NOMO-1 (cell line): Measurements from ENCODE around the gene DACT3.

ENCODE experiments used
- DNase-seq, 2 experiments: peaks; one replicate each; lab custom pipeline; 2025; ENCODE audit not compliant: unreplicated experiment in 2 of 2; lab: John Stamatoyannopoulos, UW

The DACT3 gene

DNA sequence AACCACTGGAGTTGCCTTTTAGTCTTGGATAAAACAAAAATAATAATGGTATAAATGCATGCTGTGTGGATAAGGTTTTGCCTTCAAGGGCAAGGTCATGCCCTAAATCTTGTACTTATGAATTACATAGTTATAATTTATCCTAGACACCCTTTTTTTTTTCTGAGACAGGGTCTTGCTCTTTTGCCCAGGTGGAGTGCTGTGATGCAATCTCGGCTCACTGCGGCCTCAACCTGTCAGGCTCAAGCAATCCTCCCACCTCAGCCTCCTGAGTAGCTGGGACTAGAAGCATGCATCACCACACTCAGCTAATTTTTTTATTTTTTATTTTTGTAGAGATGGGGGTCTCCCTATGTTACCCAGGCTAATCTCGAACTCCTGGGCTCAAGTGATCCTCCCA, 7.7 kb upstream of the DACT3 start:
- no peak for DNase-seq

DNA sequence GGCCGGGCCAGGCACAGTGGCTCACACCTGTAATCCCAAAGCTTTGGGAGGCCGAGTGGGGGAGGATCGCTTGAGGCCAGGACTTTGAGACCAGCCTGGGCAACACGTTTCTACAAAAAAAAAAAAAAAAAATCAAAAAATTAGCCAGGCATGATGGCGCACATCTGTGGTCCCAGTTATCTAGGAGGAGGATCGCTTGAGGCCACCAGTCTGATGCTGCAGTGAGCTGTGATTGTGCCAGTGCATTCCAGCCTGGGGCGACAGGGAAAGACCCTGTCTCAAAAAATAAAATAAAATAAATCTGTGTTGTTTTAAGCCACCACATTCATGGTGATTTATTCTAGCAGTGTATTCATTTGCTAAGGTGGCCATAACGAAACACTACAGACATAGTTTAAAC, 4.1 kb upstream of the DACT3 start:
- no peak for DNase-seq

DNA sequence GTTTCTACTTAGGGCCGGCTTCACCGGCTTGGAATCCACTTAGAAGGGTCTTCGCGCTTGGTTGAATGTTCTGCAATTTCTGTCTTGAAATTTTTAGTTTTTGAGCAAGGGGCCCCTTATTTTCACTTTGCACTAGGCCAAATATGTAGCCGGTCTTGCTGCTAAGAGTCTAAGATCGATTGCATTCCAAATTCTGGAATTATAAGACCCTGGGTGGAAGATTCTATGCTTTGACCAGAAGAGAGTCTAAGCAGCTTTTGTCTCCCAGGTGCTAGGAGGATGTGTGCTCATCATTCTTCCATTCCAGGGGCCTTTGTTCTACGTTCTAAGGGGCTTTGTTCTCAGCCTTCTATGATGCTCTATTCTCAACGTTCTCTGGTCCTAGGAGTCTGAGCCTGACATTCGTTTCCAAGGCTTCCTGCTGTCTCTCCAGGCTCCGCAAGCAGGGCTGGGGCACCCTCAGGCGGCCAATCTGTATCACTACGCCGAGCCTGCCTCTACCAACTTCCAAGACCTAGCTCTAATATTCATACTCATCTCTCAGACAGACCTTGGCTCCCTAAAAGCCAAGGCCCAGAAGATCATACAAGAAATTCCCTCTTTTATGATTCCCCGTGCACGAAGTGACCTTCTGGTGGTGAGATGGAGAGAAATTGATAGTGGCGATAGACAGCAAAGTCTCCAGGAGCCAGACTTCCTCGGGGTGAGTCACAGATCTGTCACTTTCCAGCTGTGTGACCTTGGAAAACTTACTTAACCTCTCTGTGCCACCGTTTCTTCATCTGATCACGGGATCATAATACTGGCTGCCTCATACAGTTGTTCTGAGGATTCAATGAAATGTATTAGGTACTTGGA, 982 bp upstream of the DACT3 start:
- DNase-seq, result peak; percentile 73 to 89

DNA sequence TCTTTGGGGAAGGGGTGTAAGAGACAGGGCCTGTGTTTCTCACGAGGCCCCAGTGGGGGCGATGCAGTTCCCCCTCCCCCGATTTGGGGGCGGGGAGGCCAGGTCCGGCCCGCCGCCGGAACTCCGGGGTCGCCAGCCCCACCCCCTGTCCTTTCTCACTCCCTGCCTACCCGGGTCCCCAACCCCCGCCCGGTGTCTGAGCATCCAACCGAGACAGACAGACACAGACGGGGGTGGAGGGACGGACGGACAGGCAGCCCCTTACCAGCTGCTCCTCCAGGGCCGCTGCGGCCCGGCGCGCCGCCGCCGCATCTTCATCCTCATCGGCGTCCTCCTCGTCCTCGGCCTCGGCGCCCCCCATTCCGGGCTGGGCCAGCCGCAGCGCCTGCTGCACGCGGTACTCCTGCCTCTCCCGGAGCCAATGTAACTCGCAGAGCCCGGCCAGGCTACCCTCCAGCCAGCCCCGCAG, 397 bp downstream of the DACT3 start:
- DNase-seq, result no peak

DNA sequence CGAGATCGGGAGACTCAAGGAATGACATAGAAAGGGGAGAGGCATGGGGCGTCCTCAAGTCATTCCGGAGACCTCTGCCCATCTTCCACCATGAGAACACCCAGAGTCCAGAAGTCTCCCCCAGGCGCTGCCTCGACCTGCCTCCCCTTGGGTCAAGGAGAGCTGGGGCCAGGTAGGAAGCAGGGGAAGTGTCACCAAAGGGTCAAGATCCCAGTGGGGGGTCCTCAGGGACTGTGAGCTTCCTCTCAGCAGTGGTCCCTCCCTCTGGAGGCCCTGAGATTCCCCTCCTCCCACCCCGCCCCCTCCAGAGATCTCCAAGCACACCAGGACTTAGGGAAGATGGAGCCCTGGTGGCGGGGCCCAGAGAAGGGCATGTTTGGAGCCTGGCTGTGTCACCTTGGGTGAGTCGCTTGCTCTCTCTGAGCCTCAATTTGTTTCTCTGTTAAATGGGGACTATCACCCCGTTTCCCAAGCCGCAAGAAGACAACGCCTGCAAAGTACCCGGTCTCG, 919 bp downstream of the DACT3 start:
- no peak for DNase-seq

DNA sequence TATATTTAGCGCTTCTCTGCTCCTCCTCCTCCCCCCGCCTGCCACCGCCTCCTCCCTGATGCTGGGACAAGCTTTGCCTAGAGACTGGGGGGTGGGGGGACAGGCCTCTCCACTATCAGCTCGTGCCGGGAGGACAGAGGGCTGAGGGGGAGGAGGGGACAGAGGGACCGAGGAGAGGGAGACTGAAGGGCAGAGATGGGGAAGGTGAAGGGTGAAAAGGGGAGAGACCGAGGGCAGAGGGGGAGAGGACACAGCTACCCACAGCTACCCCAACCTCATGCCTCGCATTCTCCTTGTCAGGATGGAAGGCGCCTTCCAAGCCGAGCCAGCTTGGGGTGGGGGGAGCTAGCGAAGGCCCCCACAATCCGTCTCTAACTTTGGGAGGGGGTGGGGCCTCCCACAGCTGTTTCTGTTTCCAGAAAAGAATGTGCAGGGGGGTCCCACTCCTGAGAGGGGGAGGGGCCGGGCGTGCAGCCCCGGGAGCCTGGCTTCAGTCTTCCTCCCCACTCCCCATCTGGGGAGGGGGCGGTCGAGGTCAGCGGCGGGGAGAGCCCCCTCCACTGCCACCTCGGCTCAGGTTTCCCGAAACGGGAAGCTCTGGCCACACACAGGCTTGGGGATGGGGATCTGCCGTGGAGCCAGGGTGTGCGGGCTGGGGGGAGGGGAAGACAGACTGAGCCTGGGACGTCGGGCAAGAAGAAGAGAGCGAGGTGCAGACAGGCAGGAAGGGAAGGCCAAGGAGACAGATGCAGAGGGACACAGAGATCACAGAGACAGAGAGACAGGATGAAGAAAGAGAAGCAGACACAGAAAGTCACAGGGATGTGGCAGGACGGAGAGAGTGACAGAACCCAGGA, 1.6 kb downstream of the DACT3 start:
- DNase-seq, result no peak

DNA sequence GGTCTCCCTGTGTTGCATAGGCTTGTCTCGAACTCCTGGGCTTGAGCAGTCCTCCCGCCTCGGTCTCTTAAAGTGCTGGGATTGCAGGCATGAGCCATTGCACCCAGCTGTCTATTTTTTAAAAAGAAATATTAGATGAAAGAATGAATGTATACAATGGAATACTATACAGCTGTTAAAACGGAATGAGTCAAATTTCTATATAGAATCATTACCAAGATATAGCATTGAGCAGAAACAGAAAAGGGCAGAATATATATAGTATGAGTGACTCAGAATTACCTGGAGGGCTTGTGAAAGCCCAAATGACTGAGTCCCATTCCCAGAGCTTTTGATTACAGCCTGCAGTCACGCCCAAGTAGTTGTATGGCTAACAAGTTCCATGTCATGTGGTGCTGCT, 4.4 kb downstream of the DACT3 start:
- DNase-seq, result no peak

DNA sequence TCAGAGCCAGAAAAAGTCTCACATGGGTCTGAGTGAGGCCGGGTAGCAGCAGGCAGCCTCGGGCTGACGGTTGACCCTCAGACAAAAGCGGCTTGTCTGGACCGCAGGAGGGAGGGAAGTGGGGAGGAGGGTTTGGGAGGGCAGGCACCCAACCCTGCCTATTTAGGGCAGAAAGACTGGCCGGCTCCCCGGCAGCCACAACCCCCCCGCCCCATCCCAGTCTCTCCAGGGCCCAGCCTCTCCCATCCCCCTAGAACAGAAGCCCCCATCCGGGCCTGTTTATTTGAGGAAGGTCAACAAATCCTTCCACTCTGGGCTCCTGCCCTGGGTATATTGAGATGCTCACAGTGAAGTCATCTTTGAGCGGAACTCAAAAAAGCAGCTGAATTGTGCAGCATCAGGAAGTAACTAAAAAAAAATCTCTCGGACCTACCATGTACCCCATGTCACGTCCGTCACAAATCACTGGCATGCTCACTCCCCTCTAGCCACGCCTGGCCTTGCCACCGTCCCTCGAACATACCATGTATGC, 6.3 kb downstream of the DACT3 start:
- peak in 1 of 2 experiments; percentile 35 for DNase-seq

DNA sequence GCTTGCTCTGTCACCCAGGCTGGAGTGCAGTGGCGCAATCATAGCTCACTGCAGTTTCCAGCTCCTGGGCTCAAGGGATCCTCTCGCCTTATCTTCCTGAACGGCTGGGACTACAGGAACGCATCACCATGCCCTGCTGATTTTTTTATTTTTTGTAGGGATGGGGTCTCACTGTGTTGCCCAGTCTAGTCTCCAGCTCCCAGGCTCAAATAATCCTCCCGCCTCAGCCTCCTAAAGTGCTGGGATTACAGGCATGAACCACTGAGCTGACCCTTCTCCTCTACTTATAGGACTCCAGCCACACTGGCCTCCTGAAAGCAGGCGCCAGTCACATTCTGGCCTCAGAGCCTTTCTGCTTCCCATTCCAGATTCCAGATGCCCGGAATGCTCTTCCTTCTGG, 10.5 kb downstream of the DACT3 start:
- DNase-seq, result no peak

DNA sequence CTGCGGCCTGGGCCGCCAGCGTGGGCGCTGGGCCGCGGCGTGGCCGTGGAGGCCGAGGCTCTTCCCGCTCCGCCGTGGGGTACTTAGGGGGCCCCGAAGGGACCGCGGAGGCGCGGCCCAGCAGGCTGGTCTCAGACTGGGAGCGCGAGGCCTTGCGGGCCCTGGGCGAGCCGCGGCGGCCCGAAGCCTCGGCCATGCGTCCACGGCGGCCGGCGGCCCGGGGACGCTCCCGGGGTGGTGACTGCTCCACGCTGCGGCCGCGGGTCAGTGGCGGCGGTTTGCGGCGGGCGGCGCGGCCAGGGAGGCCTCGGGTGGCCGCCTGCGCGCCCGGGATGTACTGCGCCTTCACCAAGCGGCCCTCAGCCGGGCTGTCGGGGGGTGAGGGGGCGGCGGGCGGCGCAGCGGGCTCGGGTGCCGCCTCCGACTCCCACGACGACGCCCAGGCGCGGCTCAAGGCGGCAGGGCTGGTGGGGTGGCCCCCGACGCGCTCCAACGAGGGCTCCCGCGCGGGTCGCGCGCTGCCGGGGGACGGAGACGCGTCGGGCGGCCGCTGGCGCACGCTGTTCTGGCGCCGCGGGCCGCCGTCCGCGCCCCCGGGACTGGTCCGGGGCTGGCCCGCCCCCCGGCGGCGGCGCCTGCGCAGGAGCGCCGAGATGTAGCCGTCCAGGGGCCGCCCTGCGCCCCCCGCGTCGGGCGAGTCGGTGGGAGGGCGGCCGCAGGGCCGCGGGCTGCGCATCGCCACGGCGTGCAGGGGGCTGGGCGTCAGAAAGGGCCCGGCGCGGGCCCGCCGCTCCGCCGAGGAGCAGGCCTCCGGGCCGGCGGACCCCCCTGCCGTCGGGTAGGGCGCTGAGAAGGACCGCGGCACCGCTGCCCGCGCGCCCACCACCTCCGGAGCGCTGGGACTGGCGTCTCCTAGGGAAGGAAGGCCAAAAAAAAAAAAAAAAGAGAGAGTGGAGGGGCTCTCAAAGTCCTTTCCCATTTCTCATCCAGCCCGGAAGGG, 11.7 kb downstream of the DACT3 start:
- no peak for DNase-seq

DNA sequence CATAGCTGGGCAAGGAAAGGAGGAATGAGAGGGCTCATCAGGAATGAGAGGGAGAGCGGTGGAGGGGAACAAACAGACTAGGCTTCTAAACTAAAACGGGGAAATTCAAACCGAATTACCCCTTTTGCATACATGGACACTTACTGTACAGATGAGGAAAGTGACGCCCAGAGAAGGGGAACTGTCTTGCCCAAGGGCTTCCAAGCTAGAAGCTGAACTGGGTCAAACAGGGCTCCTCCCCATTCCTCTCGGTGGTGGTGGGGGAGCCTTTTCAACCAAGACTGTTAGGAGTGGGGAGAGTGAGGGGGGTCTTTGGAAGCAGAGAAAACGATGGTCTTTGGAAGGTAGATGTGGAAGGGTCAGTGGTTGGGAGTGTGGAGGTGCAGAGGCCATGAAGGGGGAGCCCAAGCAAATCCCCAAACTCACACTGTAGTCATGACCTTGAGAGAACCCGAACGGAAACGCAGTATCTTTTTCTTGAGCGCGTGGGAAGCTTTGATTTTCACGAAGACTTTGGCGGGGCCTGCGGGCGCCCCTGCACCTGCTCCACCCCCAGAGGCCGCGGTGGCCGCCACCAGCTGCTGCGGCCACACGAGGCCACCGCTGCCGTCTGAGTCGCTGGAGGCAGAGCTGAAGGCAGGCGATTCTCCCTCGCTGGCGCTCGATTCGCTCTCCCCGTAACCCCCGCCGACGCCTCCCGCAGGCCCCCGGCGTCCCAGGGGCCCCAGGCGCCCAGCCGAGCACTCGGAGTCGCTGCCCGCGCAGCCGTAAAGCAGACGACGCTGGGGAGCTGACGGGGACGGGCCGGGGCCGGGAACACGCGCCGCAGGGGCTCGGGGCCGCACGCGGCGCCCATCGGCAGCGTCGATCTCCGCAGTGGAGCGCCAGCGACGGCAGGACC, 12.7 kb downstream of the DACT3 start:
- peak in 1 of 2 experiments; percentile 40 for DNase-seq

DNA sequence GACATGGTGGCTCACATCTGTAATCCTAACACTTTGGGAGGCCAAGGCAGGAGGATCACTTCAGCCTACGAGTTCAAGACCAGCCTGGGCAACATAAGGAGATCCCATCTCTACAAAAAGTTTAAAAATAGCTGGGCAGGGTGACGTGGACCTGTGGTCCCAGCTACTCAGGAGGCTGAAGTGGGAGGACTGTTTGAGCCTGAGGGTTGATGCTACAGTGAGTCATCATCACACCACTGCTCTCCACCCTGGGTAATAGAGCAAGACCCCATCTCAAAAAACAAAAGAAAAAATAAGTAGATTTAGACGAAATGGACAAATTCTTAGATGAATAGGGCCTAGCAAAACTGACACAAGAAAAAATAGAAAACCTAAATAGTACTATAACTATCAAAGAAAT, 14.6 kb downstream of the DACT3 start:
- DNase-seq, result no peak

DNA sequence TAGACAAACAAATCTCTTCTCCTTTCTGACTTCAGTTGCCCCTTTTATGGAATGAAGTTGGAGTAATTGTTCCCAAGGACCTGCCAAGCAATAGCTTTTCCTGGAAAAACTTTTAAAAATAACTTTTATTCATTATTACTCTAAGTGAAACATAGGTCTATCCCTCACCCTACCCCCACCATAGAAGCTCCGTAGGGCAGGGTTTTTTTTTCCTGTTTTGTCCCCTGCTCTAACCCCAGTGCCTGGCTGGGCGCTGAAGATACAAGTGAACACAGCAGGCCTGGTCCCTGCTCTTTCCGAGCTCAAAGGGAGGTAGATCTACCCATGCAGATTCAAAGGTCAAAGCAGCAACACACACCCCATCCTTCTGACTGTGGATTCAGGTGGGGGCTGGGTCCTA, 16.3 kb downstream of the DACT3 start:
- DNase-seq, result no peak

DNA sequence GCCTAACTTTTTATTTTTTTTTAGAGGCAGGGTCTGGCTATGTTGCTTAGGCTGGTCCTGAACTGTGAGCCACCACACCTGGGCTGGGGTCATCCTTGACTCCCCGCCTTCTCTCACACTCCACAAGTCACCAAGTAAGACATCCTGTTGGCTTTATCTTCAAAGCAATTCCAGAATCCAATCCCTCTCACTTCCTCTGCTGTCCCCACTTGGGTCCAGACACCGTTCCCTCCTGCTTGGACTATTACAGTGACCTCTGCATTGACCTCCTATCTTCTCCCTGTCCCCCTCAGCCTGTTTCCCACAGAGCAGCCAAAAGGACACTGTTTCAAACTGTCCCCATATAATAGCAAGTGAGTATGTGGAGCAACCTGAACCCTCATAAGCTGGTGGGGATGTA, 20.3 kb downstream of the DACT3 start:
- DNase-seq, result no peak

DNA sequence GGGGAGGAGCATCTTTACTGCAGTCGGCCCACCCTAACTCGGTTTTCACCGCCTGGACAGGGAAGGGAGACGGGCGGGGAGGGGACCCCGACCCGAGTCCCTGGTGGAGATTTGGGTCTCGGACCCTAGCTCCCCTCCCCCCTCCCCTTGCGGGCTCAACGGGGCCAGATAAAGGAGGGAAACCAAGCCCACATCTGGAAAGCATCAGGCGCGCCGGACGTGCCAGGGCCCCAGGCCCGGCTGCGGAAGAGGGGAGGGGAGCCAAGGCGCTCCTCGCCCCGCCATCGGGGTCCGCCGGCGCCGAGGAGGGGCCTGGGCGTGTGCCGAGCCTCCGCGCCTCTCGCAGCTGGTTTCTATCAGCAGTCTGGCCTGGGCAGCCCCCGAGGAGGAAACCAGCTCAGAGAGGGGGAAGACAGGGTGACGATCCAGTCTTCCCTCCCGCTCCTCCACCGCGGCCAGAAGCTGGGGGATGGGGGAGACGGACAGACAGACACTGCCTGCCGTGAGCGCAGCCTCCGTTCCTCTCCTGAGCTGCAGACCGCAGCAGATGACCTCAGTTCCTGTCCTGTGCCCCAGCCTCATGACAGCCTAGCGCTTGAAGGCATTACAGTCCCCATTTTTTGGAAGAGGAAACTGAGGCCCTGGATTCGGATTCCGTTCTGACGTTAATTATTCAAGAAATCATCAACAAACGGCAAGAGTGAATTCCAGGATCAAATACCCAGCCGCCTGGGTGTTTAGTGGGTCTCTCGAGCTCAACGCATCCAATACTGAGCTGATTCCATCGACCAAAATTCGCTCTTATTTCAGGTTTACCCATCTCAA, 21.4 kb downstream of the DACT3 start:
- peak in 1 of 2 experiments; percentile 55 for DNase-seq

DNA sequence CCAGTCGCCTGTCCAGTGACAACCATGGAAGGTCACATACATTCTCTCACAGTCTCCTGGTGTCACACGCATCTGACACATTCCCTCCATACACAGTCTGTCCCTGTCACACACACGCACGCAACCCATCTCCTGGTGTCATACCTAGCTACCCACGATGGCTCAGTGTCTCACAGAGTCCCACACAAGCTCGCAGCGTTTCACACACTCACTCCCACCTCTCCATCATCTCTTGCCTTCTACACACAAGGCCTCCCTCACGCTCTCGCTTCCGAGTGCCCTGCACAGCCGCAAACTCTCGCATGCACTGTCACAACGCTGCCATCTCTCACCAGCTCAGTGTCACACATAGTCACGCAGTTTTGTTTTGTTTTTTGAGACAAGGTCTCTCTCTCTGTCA, 23.8 kb downstream of the DACT3 start:
- no peak for DNase-seq

DNA sequence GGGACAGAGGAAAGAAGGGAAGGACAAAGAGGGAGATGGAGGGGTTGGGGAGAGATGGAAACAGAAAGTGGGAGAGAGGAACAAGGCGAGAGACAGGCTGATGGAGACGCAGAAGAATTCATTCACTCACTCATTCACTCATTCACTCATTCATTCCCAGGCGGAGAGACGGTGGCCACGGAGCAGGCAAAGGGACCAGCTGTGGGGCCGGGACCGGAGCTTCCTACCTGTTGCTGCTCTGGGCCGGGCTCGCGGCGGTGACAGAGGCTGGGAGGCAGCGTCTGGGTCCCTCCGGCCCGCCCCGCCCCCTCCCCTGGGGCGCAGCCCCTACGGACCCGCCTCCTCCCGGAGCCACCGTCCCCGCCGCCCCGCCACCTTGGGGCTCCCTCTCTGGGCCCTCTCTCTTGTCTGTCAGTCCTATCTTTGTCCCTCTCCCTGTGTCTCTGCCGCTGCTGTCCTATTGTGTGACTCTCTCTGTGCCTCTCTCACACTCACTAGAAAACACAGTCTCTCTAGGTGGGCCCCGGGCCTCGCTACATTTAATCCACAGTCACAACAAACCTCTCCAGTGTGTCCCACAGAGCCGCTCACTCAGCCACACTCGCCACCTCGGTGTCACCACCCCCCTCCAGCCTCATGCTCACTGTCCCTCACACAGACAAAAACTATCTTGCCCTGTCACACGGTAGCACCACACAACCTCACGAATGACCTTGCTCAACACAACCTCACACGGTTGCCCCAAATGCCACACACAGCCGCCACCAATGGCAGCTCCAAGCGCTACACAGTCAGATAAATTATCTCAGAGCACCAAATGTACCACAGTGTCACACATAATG, 24.8 kb downstream of the DACT3 start, which contains the start of gene GNG8:
Gene GNG8, minus strand, starts transcription at position 283 of the 842 bp plus-strand sequence. CDS start 1,520 bp downstream, outside the sequence.
- DNase-seq, result no peak
